ENCODE data around the gene DYSF.

DYSF gene

DNA sequence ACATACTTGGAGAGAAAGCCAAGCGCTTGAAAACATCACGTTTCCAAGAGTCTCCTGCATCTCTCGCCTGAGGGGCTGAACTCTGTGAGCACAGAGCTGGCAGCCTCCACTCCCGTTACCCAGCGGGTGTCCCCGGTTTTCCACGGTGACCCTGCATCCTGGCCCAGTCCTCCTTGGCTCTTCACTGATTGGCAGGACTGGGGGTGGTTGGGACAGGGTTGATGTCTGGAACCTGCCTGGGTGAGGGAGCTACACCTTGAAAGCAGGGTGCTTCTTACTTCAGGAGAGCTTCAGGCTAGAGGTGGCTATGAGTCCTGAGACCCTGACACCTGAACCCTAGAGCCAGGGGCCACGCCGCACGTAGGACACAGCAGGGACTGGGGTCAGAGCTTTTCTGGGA is 234.1 kb downstream of the DYSF start:
- no peak overlapping the region for H3K4me3 ChIP-seq (ENCODE audit: low read depth, low read length)
- no peak for TF ChIP-seq CTCF (IDR thresholded peaks at IDR 0.05; ENCODE audit: borderline replicate concordance, insufficient read depth, low read depth, low read length)

- H3K4me3 ChIP-seq (ENCODE audit: low read depth, low read length), result no peak overlapping the region
Measured at GRCh38 chr2:71688530-71688929, 235.2 kb downstream of the DYSF start.

DNA sequence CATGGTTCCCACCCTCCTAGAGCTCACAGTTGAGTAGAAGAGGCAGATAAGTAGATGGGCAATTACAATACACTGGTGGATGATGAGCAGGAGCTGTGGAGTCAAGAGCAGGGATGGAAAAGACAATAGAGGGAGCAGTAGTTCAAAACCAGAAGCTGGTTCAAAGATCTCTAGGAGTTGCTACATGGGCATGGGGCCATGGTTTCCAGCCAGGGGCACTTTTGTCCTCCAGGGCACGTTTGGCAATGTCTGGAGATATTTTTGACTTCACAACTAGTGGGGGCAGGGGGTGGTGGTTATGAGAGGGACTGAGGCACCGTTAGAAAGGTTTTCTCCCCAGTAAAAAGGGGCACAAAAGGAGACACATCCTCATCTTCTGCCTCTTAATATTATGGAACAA is 236.0 kb downstream of the DYSF start:
- TF ChIP-seq CTCF (IDR thresholded peaks at IDR 0.05; ENCODE audit: borderline replicate concordance, insufficient read depth, low read depth, low read length), result no peak
- H3K4me3 ChIP-seq (ENCODE audit: low read depth, low read length), result no peak overlapping the region

More at GRCh38 chr2:71688530-71688929, 235.2 kb downstream of the DYSF start:
- TF ChIP-seq CTCF (IDR thresholded peaks at IDR 0.05; ENCODE audit: borderline replicate concordance, insufficient read depth, low read depth, low read length), result no peak

GRCh38 chr2:71689968-71690834 is 236.8 kb downstream of the DYSF start:
- no peak overlapping the region for H3K4me3 ChIP-seq (ENCODE audit: low read depth, low read length)
- no peak for TF ChIP-seq CTCF (IDR thresholded peaks at IDR 0.05; ENCODE audit: borderline replicate concordance, insufficient read depth, low read depth, low read length)

GRCh38 chr2:71690876-71691475 is 237.6 kb downstream of the DYSF start:
- H3K4me3 ChIP-seq (ENCODE audit: low read depth, low read length), result no peak overlapping the region
- no peak for TF ChIP-seq CTCF (IDR thresholded peaks at IDR 0.05; ENCODE audit: borderline replicate concordance, insufficient read depth, low read depth, low read length)

- no peak for TF ChIP-seq CTCF (IDR thresholded peaks at IDR 0.05; ENCODE audit: borderline replicate concordance, insufficient read depth, low read depth, low read length)
- no peak overlapping the region for H3K4me3 ChIP-seq (ENCODE audit: low read depth, low read length)
Measured at GRCh38 chr2:71691747-71692441, 238.5 kb downstream of the DYSF start.

Data from GM12875 (cell line).